Measurements from ENCODE around the gene RACGAP1.

RACGAP1 gene

DNA sequence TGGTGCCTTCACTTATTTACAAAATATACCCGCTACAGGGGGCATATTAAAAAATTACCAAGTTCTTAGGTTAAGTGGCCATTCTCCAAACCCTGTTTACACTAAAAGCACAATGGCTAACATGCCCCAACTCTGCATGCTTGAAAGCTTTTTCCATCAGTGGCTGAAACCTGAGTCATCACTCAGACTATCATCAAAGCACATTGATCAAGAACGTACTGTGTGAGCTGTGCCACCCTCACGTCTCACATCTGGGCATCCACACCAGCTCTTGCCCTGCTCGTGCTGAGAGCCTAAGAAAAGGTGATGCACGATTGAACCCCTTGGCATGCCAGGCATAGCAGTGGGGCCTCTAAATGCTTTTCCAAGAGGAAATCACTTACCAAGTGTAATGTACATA is 39.3 kb downstream of the RACGAP1 start:
- DNase-seq (ENCODE audit: low spot score) = no peak

GRCh38 chr12:49984476-49985359 is 40.6 kb downstream of the RACGAP1 start:
- DNase-seq (ENCODE audit: low spot score) = no peak

DNA sequence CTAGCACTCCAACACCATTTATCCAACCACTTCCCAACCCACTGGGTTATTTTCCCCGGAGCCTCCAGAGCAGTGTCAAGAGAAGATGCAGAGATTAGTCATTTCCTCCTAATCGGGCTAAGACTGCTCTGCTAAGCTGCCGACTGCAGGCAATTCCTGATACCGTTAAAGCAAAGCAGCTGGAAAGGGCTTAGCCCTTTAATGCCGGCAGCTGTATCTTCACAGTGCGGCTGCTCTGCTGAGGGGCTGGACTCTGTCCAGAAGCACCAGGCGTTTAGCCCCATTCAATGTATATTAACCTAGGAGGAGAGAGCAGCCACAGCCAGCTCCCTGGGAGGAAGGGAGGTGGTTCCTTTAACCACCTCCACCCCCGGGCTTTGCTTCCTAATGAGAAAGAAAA is 41.4 kb downstream of the RACGAP1 start:
- no peak for DNase-seq (ENCODE audit: low spot score)

- no peak for DNase-seq (ENCODE audit: low spot score)
Observed at GRCh38 chr12:49982246-49983087, 42.8 kb downstream of the RACGAP1 start.

DNA sequence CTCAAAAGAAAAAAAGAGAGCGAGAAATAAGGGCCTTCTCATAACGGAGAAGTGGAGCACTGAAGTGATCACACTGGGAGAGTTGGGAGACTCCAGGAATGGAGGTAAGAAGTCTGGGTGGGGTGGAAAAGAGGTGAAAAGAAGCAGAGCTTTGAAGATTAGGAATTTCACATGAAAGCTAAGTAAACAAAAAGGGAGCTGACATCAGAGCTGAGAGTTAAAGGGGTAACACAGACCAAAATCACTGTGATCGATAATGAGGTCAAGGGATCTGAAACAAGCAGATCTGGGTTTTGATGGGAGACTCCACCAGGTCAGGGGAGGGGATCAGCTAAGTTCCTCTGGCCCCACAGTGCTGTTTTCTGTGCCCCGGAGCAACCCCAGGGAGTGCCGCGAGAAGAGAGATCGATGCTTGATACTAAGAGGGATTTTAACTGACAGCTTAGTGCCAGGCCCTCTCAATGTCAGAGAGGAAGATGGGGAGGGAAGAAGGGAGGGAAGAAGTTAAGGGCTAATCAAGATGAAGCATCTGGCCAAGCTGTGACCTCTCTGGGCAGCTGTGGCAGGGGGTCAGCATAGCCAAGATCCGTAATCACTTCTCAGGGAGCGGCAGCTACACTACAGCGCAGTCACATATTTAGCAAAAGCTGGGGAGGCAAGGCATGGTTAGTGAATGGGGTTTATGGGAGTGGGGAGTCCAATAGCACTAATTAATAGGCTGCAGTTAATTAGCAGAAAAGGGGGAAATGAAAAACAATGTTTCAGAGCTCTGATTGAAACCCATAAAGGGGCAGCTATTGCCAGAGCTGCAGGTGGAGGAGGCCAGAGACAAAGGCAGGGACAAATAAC is 44.6 kb downstream of the RACGAP1 start:
- no peak for DNase-seq (ENCODE audit: low spot score)

DNA sequence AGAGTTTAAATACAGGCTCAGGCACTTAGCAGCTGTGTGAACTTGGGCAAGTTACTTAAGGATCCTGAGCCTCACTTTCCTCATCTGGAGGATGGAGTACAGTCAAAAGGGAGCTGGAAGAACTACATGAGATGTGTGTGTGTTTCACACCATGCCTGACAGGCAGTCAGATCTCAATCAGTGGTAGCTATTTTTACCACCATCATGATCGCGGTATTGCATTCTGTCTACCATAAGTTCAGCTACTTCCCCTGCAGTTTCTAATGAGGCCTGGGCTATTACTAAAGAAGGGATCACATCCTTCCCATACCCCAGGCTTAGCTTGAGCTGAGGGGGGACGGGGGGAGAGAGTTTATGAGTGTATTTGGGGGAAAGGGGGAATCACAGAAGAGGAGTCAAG is 45.5 kb downstream of the RACGAP1 start:
- no peak for DNase-seq (ENCODE audit: low spot score)

- no peak for DNase-seq (ENCODE audit: low spot score)
Observed at GRCh38 chr12:49979016-49979586, 46.2 kb downstream of the RACGAP1 start.

- DNase-seq (ENCODE audit: low spot score) = no peak
Observed at GRCh38 chr12:49978125-49978524, 47.2 kb downstream of the RACGAP1 start.

- no peak for DNase-seq (ENCODE audit: low spot score)
Observed at GRCh38 chr12:49976557-49976956, 48.7 kb downstream of the RACGAP1 start.

GRCh38 chr12:49975318-49975761 is 50.0 kb downstream of the RACGAP1 start:
- no peak for DNase-seq (ENCODE audit: low spot score)

DNA sequence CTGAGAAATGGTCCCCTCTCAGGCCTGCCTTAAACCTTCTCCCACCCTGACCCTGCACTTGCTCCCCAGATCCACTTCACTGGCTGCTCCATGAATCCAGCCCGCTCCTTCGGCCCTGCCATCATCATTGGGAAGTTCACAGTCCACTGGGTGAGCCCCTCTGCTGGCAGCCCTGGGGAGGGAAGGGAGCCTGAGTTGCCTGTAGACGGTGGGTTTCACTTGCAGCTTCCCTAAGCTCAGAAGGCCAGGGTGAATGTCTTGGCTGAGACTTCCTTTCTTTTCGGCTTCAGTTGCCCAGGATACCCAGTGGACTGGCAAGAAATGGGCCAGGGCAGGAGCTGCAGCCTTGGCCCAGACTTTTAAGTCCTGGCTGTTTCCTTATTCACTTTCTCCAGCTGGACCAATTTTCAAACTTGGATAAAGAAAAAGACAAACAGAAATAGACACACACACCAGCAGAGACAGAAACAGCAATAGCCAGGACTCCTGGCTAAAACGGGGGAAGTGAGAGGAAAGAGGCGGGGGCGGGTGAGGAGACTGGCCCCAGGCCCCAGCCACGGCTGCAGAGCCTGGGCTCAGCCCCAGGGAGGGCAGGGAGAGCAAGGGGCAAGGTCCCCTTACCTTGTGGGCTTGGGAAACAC is 50.5 kb downstream of the RACGAP1 start:
- DNase-seq (ENCODE audit: low spot score) = no peak

GRCh38 chr12:49974231-49974675 is 51.0 kb downstream of the RACGAP1 start:
- DNase-seq (ENCODE audit: low spot score) = no peak

GRCh38 chr12:49973361-49973830 is 51.9 kb downstream of the RACGAP1 start:
- no peak for DNase-seq (ENCODE audit: low spot score)

DNA sequence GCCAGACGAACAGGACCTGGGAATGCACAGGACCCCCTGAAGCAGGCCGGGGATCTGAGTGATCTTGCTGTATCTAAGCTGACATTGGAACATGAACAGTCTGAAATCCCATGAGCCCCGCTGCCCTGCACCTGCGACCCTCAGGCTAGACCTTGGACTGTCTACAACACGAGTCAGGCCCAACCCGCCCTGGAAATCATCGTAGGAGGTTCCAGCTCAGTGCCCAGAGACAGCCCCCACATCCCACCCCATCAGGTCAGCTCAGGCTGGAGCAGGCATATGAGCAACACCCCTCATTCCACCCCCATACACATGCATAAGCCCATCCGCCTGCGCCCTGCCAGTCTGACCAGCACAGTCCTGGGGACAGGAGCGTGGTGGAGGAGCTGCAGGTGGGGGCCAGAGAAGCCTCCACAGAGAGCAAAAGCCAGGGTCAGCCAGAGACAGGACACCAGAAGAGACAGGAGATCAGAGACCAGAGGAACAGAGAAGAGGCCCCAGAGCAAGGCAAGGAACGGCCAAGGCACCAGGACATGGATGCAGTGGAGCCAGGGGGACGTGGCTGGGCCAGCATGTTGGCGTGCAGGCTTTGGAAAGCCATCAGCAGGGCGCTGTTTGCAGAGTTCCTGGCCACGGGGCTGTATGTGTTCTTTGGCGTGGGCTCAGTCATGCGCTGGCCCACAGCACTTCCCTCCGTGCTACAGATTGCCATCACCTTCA is 52.5 kb downstream of the RACGAP1 start, which contains the start of gene AQP6:
TSS of gene AQP6 (plus strand) at position 307 of the 720 bp plus-strand sequence. CDS start at position 534, 227 bp downstream.
- DNase-seq (ENCODE audit: low spot score) = no peak

DNA sequence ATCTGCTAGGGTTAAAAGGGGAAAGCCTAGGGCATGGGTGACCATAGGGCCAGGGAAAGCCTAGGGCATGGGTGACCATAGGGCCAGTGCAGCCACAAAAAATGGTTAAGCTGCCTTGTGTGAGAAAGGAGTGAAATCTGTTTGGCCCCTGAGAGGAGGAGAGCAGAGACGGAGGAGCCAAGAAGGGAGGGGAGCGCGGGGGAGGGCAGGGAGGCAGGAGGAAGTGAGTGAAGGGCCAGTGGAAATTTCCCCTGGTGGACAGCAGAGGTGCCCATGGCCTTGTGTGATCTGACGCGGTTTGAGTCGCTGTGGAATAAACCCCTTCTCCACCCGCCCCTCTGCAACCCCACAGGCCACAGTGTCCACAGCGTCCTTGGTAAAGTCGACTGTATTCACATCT is 53.2 kb downstream of the RACGAP1 start:
- no peak for DNase-seq (ENCODE audit: low spot score)

DNA sequence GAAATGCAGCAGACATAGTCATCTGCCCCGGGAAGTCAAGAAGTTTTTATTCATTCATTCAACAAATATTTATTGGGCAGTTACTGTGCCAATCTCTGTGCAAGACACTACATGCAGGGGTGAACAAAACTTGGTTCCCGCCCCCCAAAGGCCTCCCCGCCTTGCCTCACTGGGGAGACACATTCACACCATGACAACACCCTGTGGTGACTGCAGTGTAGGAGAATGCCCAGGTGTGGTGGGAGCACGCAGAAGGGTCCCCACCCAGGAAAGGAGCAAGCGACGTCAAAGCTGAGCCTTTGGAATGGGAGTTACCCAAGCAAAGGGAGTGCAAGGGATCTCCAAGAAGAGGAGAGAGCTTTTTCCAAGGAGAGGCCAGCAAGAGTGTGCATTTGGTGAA is 54.2 kb downstream of the RACGAP1 start:
- no peak for DNase-seq (ENCODE audit: low spot score)

GRCh38 chr12:49970658-49971057 is 54.6 kb downstream of the RACGAP1 start:
- no peak for DNase-seq (ENCODE audit: low spot score)

GRCh38 chr12:49969651-49970429 is 55.5 kb downstream of the RACGAP1 start:
- DNase-seq (ENCODE audit: low spot score) = no peak

- no peak for DNase-seq (ENCODE audit: low spot score)
Observed at GRCh38 chr12:49969027-49969426, 56.3 kb downstream of the RACGAP1 start.
